ENCODE results near the gene UBE2B. TPM values are rescaled to one million over a fixed set of nuclear protein-coding genes. Genes with fewer than 3 reads are reported as not detected.

The UBE2B gene
- total RNA-seq, 3 donors from 2014 or later (not counting 1 experiment from before 2014, with no cell fraction given) = 93.5 to 124 (median 116) TPM

- Mint-ChIP-seq H3K4me3 (no peak overlapping the region), H3K9me3 (no peaks in the 10 kb centered on the region), H3K27me3 (ENCODE audit: low read depth in 2 of 2) (peaks cover 2 to 7% of the 10 kb centered on the region in 2 donors), H3K27ac (no peak overlapping the region), H3K36me3 (no peaks in the 10 kb centered on the region), H3K4me1 (peaks cover 11 to 12% of the 10 kb centered on the region in 2 donors)
- no peak for ATAC-seq
- H3K9me3 ChIP-seq (ENCODE audit: control insufficient read depth, insufficient read depth, low read length) = no peaks in the 10 kb centered on the region
- H3K36me3 ChIP-seq (ENCODE audit: control insufficient read depth, insufficient read depth, low read length) = no peaks in the 10 kb centered on the region
- no peak overlapping the region for H3K4me3 ChIP-seq (ENCODE audit: low read length)
- no peak for DNase-seq
- no peaks in the 10 kb centered on the region for H3K27me3 ChIP-seq (ENCODE audit: control insufficient read depth, insufficient read depth, low read length)
- peaks cover 12% of the 10 kb centered on the region for H3K4me1 ChIP-seq (ENCODE audit: control insufficient read depth, insufficient read depth, low read length)
- TF ChIP-seq CTCF (IDR thresholded peaks at IDR 0.05) = no peak
- no peak overlapping the region for H3K27ac ChIP-seq (ENCODE audit: low read length)
- intact Hi-C loops (cut with micrococcal nuclease) = no loop called here
- WGBS (ENCODE audit: insufficient coverage) = 81% methylated on average over 4 of the region's 4 CpGs
Observed at GRCh38 chr5:134432174-134432573, 60.8 kb downstream of the UBE2B start.

DNA sequence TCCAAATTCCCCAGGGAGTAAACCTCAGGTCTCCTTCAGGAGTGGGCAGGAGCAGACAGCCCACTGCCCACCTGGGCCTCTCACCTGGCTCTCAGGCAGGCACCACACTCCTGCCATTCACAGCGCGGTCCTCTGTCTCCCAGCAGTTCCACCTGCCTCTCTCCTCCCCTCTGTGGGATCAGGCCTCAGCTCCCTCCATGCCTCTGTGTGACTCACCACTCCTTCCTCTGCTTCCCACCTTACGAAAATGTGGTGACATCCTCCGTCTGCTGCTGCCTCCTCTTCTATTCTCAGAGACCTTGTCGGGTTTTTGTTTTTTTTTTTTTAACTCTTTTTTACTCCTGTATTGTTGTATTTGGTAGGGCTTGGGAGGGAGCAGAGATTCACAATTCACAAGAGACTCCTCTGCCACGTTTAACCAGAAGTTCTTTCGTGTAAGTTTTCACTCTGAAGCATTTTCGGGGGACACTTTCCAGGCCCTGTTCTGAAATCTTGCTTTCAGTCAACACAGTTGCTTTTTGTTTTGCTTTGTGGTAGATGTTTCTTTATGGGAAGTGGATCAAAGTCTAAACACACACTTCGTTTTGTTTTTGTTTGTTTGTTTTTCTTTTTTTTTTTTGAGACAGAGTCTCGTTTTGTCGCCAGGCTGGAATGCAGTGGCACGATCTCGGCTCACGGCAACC, 61.4 kb downstream of the UBE2B start:
- no peaks in the 10 kb centered on the region for H3K36me3 ChIP-seq (ENCODE audit: control insufficient read depth, insufficient read depth, low read length)
- peaks cover 2 to 7% of the 10 kb centered on the region in 2 donors for H3K27me3 Mint-ChIP-seq (ENCODE audit: low read depth in 2 of 2)
- TF ChIP-seq CTCF (IDR thresholded peaks at IDR 0.05) = no peak
- H3K9me3 ChIP-seq (ENCODE audit: control insufficient read depth, insufficient read depth, low read length) = no peaks in the 10 kb centered on the region
- no peaks in the 10 kb centered on the region for H3K9me3 Mint-ChIP-seq
- H3K27ac Mint-ChIP-seq = no peak overlapping the region
- H3K36me3 Mint-ChIP-seq = no peaks in the 10 kb centered on the region
- intact Hi-C loops (cut with micrococcal nuclease) = no loop called here
- WGBS (ENCODE audit: insufficient coverage) = 87% methylated on average over 13 of the region's 14 CpGs
- peaks cover 12 to 13% of the 10 kb centered on the region in 2 donors for H3K4me1 Mint-ChIP-seq
- no peak overlapping the region for H3K4me3 Mint-ChIP-seq
- peaks cover 17% of the 10 kb centered on the region for H3K4me1 ChIP-seq (ENCODE audit: control insufficient read depth, insufficient read depth, low read length)
- H3K27me3 ChIP-seq (ENCODE audit: control insufficient read depth, insufficient read depth, low read length) = no peaks in the 10 kb centered on the region
- DNase-seq (no peak), ATAC-seq (no peak)
- H3K27ac ChIP-seq (ENCODE audit: low read length) = no peak overlapping the region
- H3K4me3 ChIP-seq (ENCODE audit: low read length) = no peak overlapping the region

DNA sequence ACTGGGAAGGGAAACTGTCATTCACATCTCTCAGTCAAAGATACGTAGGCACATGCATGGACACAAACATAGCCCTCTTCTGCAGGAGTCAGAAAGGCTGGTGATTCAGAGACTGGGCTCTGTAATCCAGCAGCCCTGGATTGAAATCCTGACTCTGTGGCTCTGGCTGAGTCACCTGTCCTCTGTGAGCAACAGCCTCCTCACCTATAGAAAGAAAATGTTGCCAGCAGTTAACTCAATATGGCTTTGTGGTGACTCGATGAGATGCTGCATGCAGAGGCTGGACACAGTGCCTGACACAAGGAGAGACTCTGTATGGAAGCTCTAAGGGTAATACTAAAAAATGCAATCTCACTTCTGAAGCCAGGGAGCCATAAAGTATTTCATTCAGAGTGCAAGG, 64.2 kb downstream of the UBE2B start:
- ATAC-seq (no peak), DNase-seq (no peak)
- H3K36me3 ChIP-seq (ENCODE audit: control insufficient read depth, insufficient read depth, low read length) = no peaks in the 10 kb centered on the region
- intact Hi-C loops (cut with micrococcal nuclease) = no loop called here
- Mint-ChIP-seq H3K27ac (peak overlapping the region in 1 of 2 donors; percentile 90), H3K4me3 (no peak overlapping the region), H3K36me3 (no peaks in the 10 kb centered on the region), H3K9me3 (no peaks in the 10 kb centered on the region), H3K4me1 (peaks cover 12 to 13% of the 10 kb centered on the region in 2 donors), H3K27me3 (ENCODE audit: low read depth in 2 of 2) (peaks cover 0 to 7% of the 10 kb centered on the region in 2 donors)
- WGBS (ENCODE audit: insufficient coverage) = 96% methylated on average over 2 of the region's 2 CpGs
- H3K4me3 ChIP-seq (ENCODE audit: low read length) = no peak overlapping the region
- H3K27me3 ChIP-seq (ENCODE audit: control insufficient read depth, insufficient read depth, low read length) = no peaks in the 10 kb centered on the region
- no peak for TF ChIP-seq CTCF (IDR thresholded peaks at IDR 0.05)
- H3K27ac ChIP-seq (ENCODE audit: low read length) = no peak overlapping the region
- no peaks in the 10 kb centered on the region for H3K9me3 ChIP-seq (ENCODE audit: control insufficient read depth, insufficient read depth, low read length)
- peaks cover 17% of the 10 kb centered on the region for H3K4me1 ChIP-seq (ENCODE audit: control insufficient read depth, insufficient read depth, low read length)

All from natural killer cell (primary cell).